Endodermal cell (in vitro differentiated cells): ENCODE results near the gene NCBP1. TPM values are rescaled to one million over a fixed set of nuclear protein-coding genes. Genes with fewer than 3 reads are reported as not detected.

Experiments used
- DNase-seq: peaks from one replicate; pipeline ENCODE4 v3.0.0-alpha.2; 2017
- H3K27ac ChIP-seq: 2 replicates; pipeline ENCODE4 v1.5.1; 2013; ENCODE audit warnings: mild to moderate bottlenecking, low read depth, low read length, moderate library complexity
- H3K27me3 ChIP-seq: 2 replicates; pipeline ENCODE4 v1.6.1; 2013; ENCODE audit warnings: mild to moderate bottlenecking, low read length, moderate library complexity; ENCODE audit not compliant: insufficient read depth, control insufficient read depth, poor library complexity, severe bottlenecking
- H3K36me3 ChIP-seq: 2 replicates; pipeline ENCODE4 v1.7.0; 2013; ENCODE audit warnings: mild to moderate bottlenecking, low read length, moderate library complexity; ENCODE audit not compliant: control insufficient read depth, insufficient read depth
- H3K4me1 ChIP-seq: one replicate; pipeline ENCODE4 v1.7.0; 2013; ENCODE audit warnings: low read length; ENCODE audit not compliant: control insufficient read depth, insufficient read depth
- H3K4me3 ChIP-seq: 2 replicates; pipeline ENCODE4 v1.5.1; 2013; ENCODE audit warnings: mild to moderate bottlenecking, low read length, moderate library complexity
- H3K9ac ChIP-seq: 2 replicates; pipeline ENCODE4 v1.6.1; 2013; ENCODE audit warnings: mild to moderate bottlenecking, low read length, moderate library complexity; ENCODE audit not compliant: poor library complexity, severe bottlenecking; ENCODE audit errors: extremely low read depth
- H3K9me3 ChIP-seq: 2 replicates; pipeline ENCODE4 v1.6.1; 2013; ENCODE audit warnings: mild to moderate bottlenecking, low read length, moderate library complexity; ENCODE audit not compliant: control insufficient read depth
- H3K27ac Mint-ChIP-seq: 2 replicates; pipeline ENCODE4 v1.8.0; 2020; ENCODE audit warnings: mixed read lengths
- H3K27me3 Mint-ChIP-seq: 2 replicates; pipeline ENCODE4 v1.8.0; 2021; ENCODE audit warnings: mild to moderate bottlenecking, mixed read lengths; ENCODE audit not compliant: insufficient read depth
- H3K36me3 Mint-ChIP-seq: 2 replicates; pipeline ENCODE4 v1.8.0; 2020; ENCODE audit warnings: low read depth, mixed read lengths
- H3K4me1 Mint-ChIP-seq: 2 replicates; pipeline ENCODE4 v1.8.0; 2020; ENCODE audit warnings: mixed read lengths
- H3K4me3 Mint-ChIP-seq: 2 replicates; pipeline ENCODE4 v1.8.0; 2020; ENCODE audit warnings: mild to moderate bottlenecking, moderate library complexity, mixed read lengths
- H3K9me3 Mint-ChIP-seq: 2 replicates; pipeline ENCODE4 v1.8.0; 2020; ENCODE audit warnings: mild to moderate bottlenecking, mixed read lengths
- CTCF ChIP-seq: fragments of 200-600 bp; sonication (generic); conservative IDR thresholded peaks from 2 replicates; pipeline ENCODE4 v1.5.0; 2021; ENCODE audit warnings: antibody characterized with exemption, mild to moderate bottlenecking
- WGBS, 2 experiments: methylation state at CpG; one replicate each; pipeline versions ENCODE4 v1.1.5 to v1.1.7; 2013; ENCODE audit warnings: missing lambda C conversion rate in 2 of 2, mixed read lengths in 1 of 2; ENCODE audit not compliant: insufficient coverage in 1 of 2, insufficient read length in 1 of 2; 5-methylcytosine and 5-hydroxymethylcytosine counted together
- total RNA-seq, 2 donors: library from RNA; stranded (reverse); fragmentation: NEBNext Ultra II Directional in 1 of 2; extraction: Animal tissue kit (Norgen Biotek cat#: 25700) in 1 of 2; gene quantifications; 2 replicates in 1 of 2; 3 replicates in 1 of 2; pipeline ENCODE4 v1.2.1, GENCODE V29; 2021

The NCBP1 gene
- total RNA-seq, 2 donors from 2014 or later = 47.0 to 51.7 TPM

GRCh38 chr9:97722331-97722730 lies 88.7 kb downstream of the NCBP1 start:
- DNase-seq = no peak
- no peak overlapping the region for H3K4me3 Mint-ChIP-seq
- Histone ChIP-seq H3K9ac (no peak overlapping the region), H3K27ac (no peak overlapping the region), H3K36me3 (no peaks in the 10 kb centered on the region), H3K4me1 (no peaks in the 10 kb centered on the region), H3K27me3 (peaks cover 28% of the 10 kb centered on the region), H3K9me3 (peaks cover 8% of the 10 kb centered on the region), H3K4me3 (no peak overlapping the region)
- H3K27ac Mint-ChIP-seq = no peak overlapping the region
- TF ChIP-seq CTCF = no peak
- no peaks in the 10 kb centered on the region for H3K36me3 Mint-ChIP-seq
- peaks cover 48% of the 10 kb centered on the region for H3K27me3 Mint-ChIP-seq
- WGBS, 2 experiments = 85 to 90% methylated on average over 2 of the region's 2 CpGs
- H3K4me1 Mint-ChIP-seq = no peaks in the 10 kb centered on the region
- peaks cover 8% of the 10 kb centered on the region for H3K9me3 Mint-ChIP-seq

Other genes starting within 250 kb of the NCBP1 start
- gene TDRD7, start 221.7 kb upstream of the NCBP1 start, total RNA-seq = 10 to 100 TPM; 25.9 to 31.9 TPM
- gene TMOD1, start 132.2 kb upstream of the NCBP1 start, total RNA-seq = 1 to 10 TPM; 3.6 to 7.1 TPM
- gene TSTD2, start 453 bp upstream of the NCBP1 start, total RNA-seq = 10 to 100 TPM; 23.0 TPM
- 1 to 10 TPM; 4.9 to 7.3 TPM for gene XPA, start 63.5 kb downstream of the NCBP1 start, total RNA-seq
- not detected for gene FOXE1, start 219.4 kb downstream of the NCBP1 start, total RNA-seq